Activated naive CD8-positive, alpha-beta T cell treated with anti-CD3 and anti-CD28 coated beads, Interleukin-2, amount 10 ng/mL, durations not matched to agents 7 days and 5 days (primary cell): ENCODE results near the gene SMURF2. TPM values are rescaled to one million over a fixed set of nuclear protein-coding genes. Genes with fewer than 3 reads are reported as not detected.
"Not testable (repeated sequence)": the region's sequence is repeated elsewhere in the genome, so short reads cannot be mapped to it uniquely, and the experiment has no call there.

Source experiments
- ATAC-seq: fragments of 150-1000 bp; cut with Tn5 transposase; one replicate; pipeline ENCODE4 v1.10.0; 2021; ENCODE audit warnings: low read depth, moderate library complexity
- POLR2A ChIA-PET: fragments of 350-600 bp; sonication (Branson Sonifier 250); formaldehyde crosslinking; loops from one replicate; lab custom pipeline; 2021; ENCODE audit warnings: antibody characterized with exemption; lab: Charles Lee
- DNase-seq: peaks from one replicate; pipeline ENCODE4 v3.0.0; 2021
- H3K27ac Mint-ChIP-seq: one replicate; pipeline ENCODE4 v1.8.0; 2022; ENCODE audit warnings: mild to moderate bottlenecking, mixed read lengths
- H3K27me3 Mint-ChIP-seq: one replicate; pipeline ENCODE4 v1.8.0; 2022; ENCODE audit warnings: mild to moderate bottlenecking, moderate library complexity, mixed read lengths
- H3K36me3 Mint-ChIP-seq: one replicate; pipeline ENCODE4 v1.8.0; 2021; ENCODE audit warnings: mild to moderate bottlenecking, mixed read lengths
- H3K4me1 Mint-ChIP-seq: one replicate; pipeline ENCODE4 v1.8.0; 2021; ENCODE audit warnings: mixed read lengths
- H3K4me3 Mint-ChIP-seq: one replicate; pipeline ENCODE4 v1.8.0; 2022; ENCODE audit warnings: mild to moderate bottlenecking, moderate library complexity, mixed read lengths
- H3K9me3 Mint-ChIP-seq: one replicate; pipeline ENCODE4 v1.8.0; 2021; ENCODE audit warnings: mixed read lengths
- total RNA-seq, 2 experiments: library from RNA; stranded (reverse); gene quantifications; one replicate each; pipeline ENCODE4 v1.2.3, GENCODE V29; 2021

The SMURF2 gene
- total RNA-seq, 2 experiments from 2014 or later = 24.9 to 27.0 TPM

GRCh38 chr17:64615028-64615677 lies 47.0 kb downstream of the SMURF2 start:
- Mint-ChIP-seq H3K4me3 (no peak overlapping the region), H3K36me3 (peaks cover 3% of the 10 kb centered on the region), H3K27ac (no peak overlapping the region), H3K9me3 (no peaks in the 10 kb centered on the region), H3K4me1 (peaks cover 2% of the 10 kb centered on the region), H3K27me3 (no peaks in the 10 kb centered on the region)
- DNase-seq = no peak
- no peak for ATAC-seq
- POLR2A ChIA-PET = no interaction called here

- H3K36me3 Mint-ChIP-seq = peaks cover 4% of the 10 kb centered on the region
- no peak for DNase-seq
- H3K4me1 Mint-ChIP-seq = peaks cover 4% of the 10 kb centered on the region
- no peak overlapping the region for H3K27ac Mint-ChIP-seq
- H3K27me3 Mint-ChIP-seq = no peaks in the 10 kb centered on the region
- POLR2A ChIA-PET = no interaction called here
- H3K9me3 Mint-ChIP-seq = no peaks in the 10 kb centered on the region
- no peak overlapping the region for H3K4me3 Mint-ChIP-seq
- no peak for ATAC-seq
Measured at GRCh38 chr17:64614266-64615027, 47.7 kb downstream of the SMURF2 start.

GRCh38 chr17:64611369-64611768 lies 50.7 kb downstream of the SMURF2 start:
- H3K9me3 Mint-ChIP-seq = no peaks in the 10 kb centered on the region
- no peak for ATAC-seq
- no peak overlapping the region for H3K27ac Mint-ChIP-seq
- peaks cover 5% of the 10 kb centered on the region for H3K36me3 Mint-ChIP-seq
- DNase-seq = no peak
- POLR2A ChIA-PET = no interaction called here
- H3K4me3 Mint-ChIP-seq = no peak overlapping the region
- peaks cover 14% of the 10 kb centered on the region for H3K4me1 Mint-ChIP-seq
- H3K27me3 Mint-ChIP-seq = no peaks in the 10 kb centered on the region

GRCh38 chr17:64610244-64610643 lies 51.9 kb downstream of the SMURF2 start:
- peaks cover 14% of the 10 kb centered on the region for H3K4me1 Mint-ChIP-seq

GRCh38 chr17:64608571-64608981 lies 53.5 kb downstream of the SMURF2 start:
- POLR2A ChIA-PET = no interaction called here
- no peak for DNase-seq
- H3K9me3 Mint-ChIP-seq = no peaks in the 10 kb centered on the region
- H3K4me1 Mint-ChIP-seq = peaks cover 11% of the 10 kb centered on the region
- ATAC-seq = no peak
- H3K4me3 Mint-ChIP-seq = peak overlapping the region; percentile 14
- no peaks in the 10 kb centered on the region for H3K27me3 Mint-ChIP-seq
- peak overlapping the region; percentile 61 for H3K27ac Mint-ChIP-seq
- H3K36me3 Mint-ChIP-seq = peaks cover 5% of the 10 kb centered on the region

More at GRCh38 chr17:64610244-64610643, 51.9 kb downstream of the SMURF2 start:
- H3K36me3 Mint-ChIP-seq, H3K27me3 Mint-ChIP-seq, ATAC-seq, H3K4me3 Mint-ChIP-seq, H3K9me3 Mint-ChIP-seq, DNase-seq, POLR2A ChIA-PET, H3K27ac Mint-ChIP-seq: not testable (repeated sequence)

GRCh38 chr17:64607862-64608565 lies 54.1 kb downstream of the SMURF2 start:
- POLR2A ChIA-PET = no interaction called here
- ATAC-seq (no peak), DNase-seq (no peak)
- H3K27ac Mint-ChIP-seq = no peak overlapping the region
- H3K4me1 Mint-ChIP-seq = peaks cover 11% of the 10 kb centered on the region
- H3K27me3 Mint-ChIP-seq = no peaks in the 10 kb centered on the region
- peaks cover 2% of the 10 kb centered on the region for H3K36me3 Mint-ChIP-seq
- no peaks in the 10 kb centered on the region for H3K9me3 Mint-ChIP-seq
- no peak overlapping the region for H3K4me3 Mint-ChIP-seq

GRCh38 chr17:64604532-64604931 lies 57.6 kb downstream of the SMURF2 start:
- DNase-seq, H3K27ac Mint-ChIP-seq, H3K27me3 Mint-ChIP-seq, POLR2A ChIA-PET, H3K4me3 Mint-ChIP-seq, H3K9me3 Mint-ChIP-seq, ATAC-seq, H3K36me3 Mint-ChIP-seq: not testable (repeated sequence)
- peaks cover 18% of the 10 kb centered on the region for H3K4me1 Mint-ChIP-seq

GRCh38 chr17:64603987-64604386 lies 58.1 kb downstream of the SMURF2 start:
- Mint-ChIP-seq H3K27ac (no peak overlapping the region), H3K4me1 (peaks cover 19% of the 10 kb centered on the region)
- POLR2A ChIA-PET = no interaction called here

GRCh38 chr17:64599827-64600226 lies 62.3 kb downstream of the SMURF2 start:
- peaks cover 10% of the 10 kb centered on the region for H3K36me3 Mint-ChIP-seq
- peak overlapping the region; percentile 86 for H3K27ac Mint-ChIP-seq
- ATAC-seq = peak; percentile 4

More at GRCh38 chr17:64603987-64604386, 58.1 kb downstream of the SMURF2 start:
- ATAC-seq (no peak), DNase-seq (no peak)
- no peaks in the 10 kb centered on the region for H3K9me3 Mint-ChIP-seq
- no peaks in the 10 kb centered on the region for H3K27me3 Mint-ChIP-seq
- H3K4me3 Mint-ChIP-seq = no peak overlapping the region
- H3K36me3 Mint-ChIP-seq = no peaks in the 10 kb centered on the region

GRCh38 chr17:64599187-64599676 lies 62.9 kb downstream of the SMURF2 start:
- Mint-ChIP-seq H3K4me1 (peaks cover 22% of the 10 kb centered on the region), H3K4me3 (peak overlapping the region; percentile 77), H3K9me3 (no peaks in the 10 kb centered on the region), H3K36me3 (peaks cover 10% of the 10 kb centered on the region), H3K27ac (peak overlapping the region; percentile 86), H3K27me3 (no peaks in the 10 kb centered on the region)
- peak; percentile 100 for ATAC-seq
- POLR2A ChIA-PET = interaction anchor here (0.9 to 1.9 kb wide), 3 partner anchors 24 to 93 kb away, joined by 3 to 17 read pairs (median 3); partner anchors contain the start of genes CEP95 and DDX5
- DNase-seq = peak; percentile 60

More at GRCh38 chr17:64599827-64600226, 62.3 kb downstream of the SMURF2 start:
- Mint-ChIP-seq H3K27me3 (no peaks in the 10 kb centered on the region), H3K9me3 (no peaks in the 10 kb centered on the region), H3K4me3 (peak overlapping the region; percentile 77), H3K4me1 (peaks cover 22% of the 10 kb centered on the region)
- POLR2A ChIA-PET = interaction anchor here (0.9 to 1.9 kb wide), 2 partner anchors 24 to 94 kb away, joined by 3 to 17 read pairs; partner anchors contain the start of genes CEP95 and DDX5
- DNase-seq = no peak

GRCh38 chr17:64598672-64599071 lies 63.4 kb downstream of the SMURF2 start:
- POLR2A ChIA-PET = interaction anchor here (1.2 to 1.9 kb wide), 2 partner anchors 32 to 93 kb away, joined by 3 to 17 read pairs; partner anchors contain the start of genes CEP95 and DDX5
- Mint-ChIP-seq H3K4me1 (peaks cover 22% of the 10 kb centered on the region), H3K36me3 (peaks cover 10% of the 10 kb centered on the region), H3K4me3 (peak overlapping the region; percentile 77), H3K9me3 (no peaks in the 10 kb centered on the region), H3K27me3 (no peaks in the 10 kb centered on the region), H3K27ac (no peak overlapping the region)
- DNase-seq = no peak
- ATAC-seq = no peak

GRCh38 chr17:64596988-64597387 lies 65.1 kb downstream of the SMURF2 start:
- Mint-ChIP-seq H3K27me3 (no peaks in the 10 kb centered on the region), H3K36me3 (peaks cover 16% of the 10 kb centered on the region), H3K4me1 (peaks cover 22% of the 10 kb centered on the region), H3K9me3 (no peaks in the 10 kb centered on the region), H3K27ac (no peak overlapping the region), H3K4me3 (no peak overlapping the region)
- ATAC-seq (no peak), DNase-seq (no peak)
- POLR2A ChIA-PET = interaction anchor here (1.2 kb wide), 1 partner anchor 92 kb away, joined by 3 read pairs; no protein-coding TSS in a partner anchor

- POLR2A ChIA-PET = no interaction called here
- no peak for ATAC-seq
- H3K4me3 Mint-ChIP-seq = no peak overlapping the region
- no peak for DNase-seq
- peaks cover 19% of the 10 kb centered on the region for H3K36me3 Mint-ChIP-seq
- H3K27me3 Mint-ChIP-seq = no peaks in the 10 kb centered on the region
- H3K4me1 Mint-ChIP-seq = peaks cover 22% of the 10 kb centered on the region
- no peak overlapping the region for H3K27ac Mint-ChIP-seq
- no peaks in the 10 kb centered on the region for H3K9me3 Mint-ChIP-seq
Measured at GRCh38 chr17:64596439-64596838, 65.7 kb downstream of the SMURF2 start.
